GM12878 (cell line): ENCODE measurements around the gene FRMD8. TPM values are rescaled to one million over a fixed set of nuclear protein-coding genes. Genes with fewer than 3 reads are reported as not detected.
A peak's percentile ranks its signal among the peaks of the same experiment; 100 is the strongest.

ENCODE experiments used
- ATAC-seq: fragments of 200-7000 bp; cut with Tn5 transposase; 3 replicates; pipeline ENCODE4 v1.9.1; 2020; ENCODE audit warnings: mild to moderate bottlenecking, moderate library complexity
- BruUV-seq: library from RNA; stranded (reverse); fragments of 400-500 nt; replicated peaks from 2 replicates; lab custom pipeline; 2021; lab: Mats Ljungman, UMichigan
- CTCF ChIA-PET: fragments of 300-600 bp; sonication (Branson Sonifier 250); formaldehyde crosslinking; extraction: SDS; loops from one replicate; lab custom pipeline; 2021; ENCODE audit warnings: inconsistent platforms; lab: Yijun Ruan, JAX
- POLR2A ChIA-PET: fragments of 350-600 bp; formaldehyde crosslinking; extraction: SDS; loops from one replicate; lab custom pipeline; 2021; ENCODE audit warnings: inconsistent platforms; lab: Charles Lee
- RAD21 ChIA-PET: fragments of 300-600 bp; sonication (Branson Sonifier 250); formaldehyde crosslinking; loops from one replicate; lab custom pipeline; 2023; ENCODE audit warnings: antibody characterized with exemption; ENCODE audit not compliant: unreplicated experiment; lab: Charles Lee
- SMC1A ChIA-PET: fragments of 300-600 bp; sonication (Branson Sonifier 250); formaldehyde crosslinking; loops from one replicate; lab custom pipeline; 2023; ENCODE audit not compliant: unreplicated experiment, uncharacterized antibody; lab: Charles Lee
- DNase-seq: peaks from one replicate; pipeline ENCODE4 v3.0.0-alpha.2; 2011; ENCODE audit warnings: low read depth, low spot score
- FAIRE-seq: peaks from 3 replicates; lab custom pipeline; 2011; peaks lifted over from hg19 to GRCh38; lab: Jason Lieb, UNC
- H2AFZ ChIP-seq: 2 replicates; pipeline ENCODE4 v1.6.0; 2011; ENCODE audit warnings: low read depth, low read length, control low read depth; ENCODE audit not compliant: control insufficient read depth
- H3K27ac ChIP-seq: 2 replicates; pipeline ENCODE4 v1.5.1; 2011; ENCODE audit warnings: control low read depth; ENCODE audit not compliant: control insufficient read depth, insufficient read depth
- H3K27me3 ChIP-seq, 2 experiments: replicated peaks in 1 of 2; 2 replicates each; pipeline versions ENCODE4 v1.6.0 to v1.6.1; 2011; ENCODE audit warnings: low read length in 1 of 2; ENCODE audit not compliant: control insufficient read depth in 2 of 2, insufficient read depth in 2 of 2
- H3K36me3 ChIP-seq, 2 experiments: 2 replicates each; pipeline ENCODE4 v1.5.1; 2011; ENCODE audit warnings: low read length in 1 of 2; ENCODE audit not compliant: control insufficient read depth in 2 of 2, insufficient read depth in 2 of 2
- H3K4me1 ChIP-seq: 2 replicates; pipeline ENCODE4 v1.6.1; 2011; ENCODE audit warnings: mild to moderate bottlenecking, low read length, moderate library complexity, mixed read lengths; ENCODE audit not compliant: control insufficient read depth, insufficient read depth
- H3K4me2 ChIP-seq: 2 replicates; pipeline ENCODE4 v1.6.0; 2011; ENCODE audit warnings: control low read depth; ENCODE audit not compliant: control insufficient read depth, insufficient read depth
- H3K4me3 ChIP-seq: fragments of 200-600 bp; sonication (generic); 2 replicates; pipeline ENCODE4 v1.5.1; 2016
- H3K79me2 ChIP-seq: 2 replicates; pipeline ENCODE4 v1.6.0; 2011; ENCODE audit warnings: low read length; ENCODE audit not compliant: control insufficient read depth, insufficient read depth
- H3K9ac ChIP-seq: 2 replicates; pipeline ENCODE4 v1.8.0; 2011; ENCODE audit warnings: low read length, control low read depth, mixed read lengths; ENCODE audit not compliant: control insufficient read depth, insufficient read depth
- H3K9me3 ChIP-seq: replicated peaks from 3 replicates; pipeline ENCODE4 v1.5.1; 2011; ENCODE audit warnings: mild to moderate bottlenecking, low read length; ENCODE audit not compliant: control insufficient read depth, insufficient read depth
- H4K20me1 ChIP-seq: 2 replicates; pipeline ENCODE4 v1.6.0; 2011; ENCODE audit not compliant: control insufficient read depth, insufficient read depth
- CBFB ChIP-seq: IDR thresholded peaks from 2 replicates; pipeline ENCODE4 v1.6.1; 2016; ENCODE audit warnings: antibody characterized with exemption, low read depth
- EZH2 ChIP-seq: IDR thresholded peaks from 2 replicates; pipeline ENCODE4 v1.6.1; 2012; ENCODE audit warnings: low read depth, mild to moderate bottlenecking, control low read depth, inconsistent platforms, low read length, borderline replicate concordance; ENCODE audit not compliant: control insufficient read depth
- GATAD2B ChIP-seq: fragments of 450-650 bp; conservative IDR thresholded peaks from 2 replicates; pipeline ENCODE4 v1.6.1; 2017; ENCODE audit warnings: low read depth, mild to moderate bottlenecking, moderate library complexity
- HDGF ChIP-seq: fragments of 450-650 bp; IDR thresholded peaks from 2 replicates; pipeline ENCODE4 v1.6.1; 2016; ENCODE audit warnings: antibody characterized with exemption
- MAX ChIP-seq: IDR thresholded peaks from 2 replicates; pipeline ENCODE4 v1.6.1; 2012; ENCODE audit warnings: low read depth, low read length, improper control_type of control experiment
- MEF2A ChIP-seq: IDR thresholded peaks from 2 replicates; pipeline ENCODE4 v1.6.1; 2011; ENCODE audit warnings: low read depth, mild to moderate bottlenecking, low read length, moderate library complexity; ENCODE audit not compliant: insufficient read depth
- MTA2 ChIP-seq: fragments of 450-650 bp; IDR thresholded peaks from 2 replicates; pipeline ENCODE4 v1.6.1; 2016; ENCODE audit warnings: low read depth, mild to moderate bottlenecking, moderate library complexity
- MYC ChIP-seq: IDR thresholded peaks from 2 replicates; pipeline ENCODE4 v1.6.1; 2011; ENCODE audit warnings: mild to moderate bottlenecking, low read length, moderate library complexity, inconsistent platforms; ENCODE audit not compliant: insufficient read depth, insufficient replicate concordance, insufficient read length, severe bottlenecking
- NFXL1 ChIP-seq: fragments of 450-650 bp; IDR thresholded peaks from 2 replicates; pipeline ENCODE4 v1.6.1; 2017; ENCODE audit warnings: antibody characterized with exemption, mild to moderate bottlenecking, borderline replicate concordance
- NKRF ChIP-seq: fragments of 450-650 bp; conservative IDR thresholded peaks from 2 replicates; pipeline ENCODE4 v1.6.1; 2017; ENCODE audit warnings: mild to moderate bottlenecking, moderate library complexity
- POLR2AphosphoS2 ChIP-seq: IDR thresholded peaks from 2 replicates; pipeline ENCODE4 v1.6.1; 2011; ENCODE audit warnings: low read depth, mild to moderate bottlenecking, low read length, improper control_type of control experiment, moderate library complexity
- RAD51 ChIP-seq: fragments of 450-650 bp; IDR thresholded peaks from 2 replicates; pipeline ENCODE4 v1.6.1; 2016; ENCODE audit warnings: moderate library complexity, mild to moderate bottlenecking, inconsistent platforms
- SKIL ChIP-seq: fragments of 450-650 bp; IDR thresholded peaks from 2 replicates; pipeline ENCODE4 v1.6.1; 2017; ENCODE audit warnings: mild to moderate bottlenecking, low read depth, inconsistent platforms; ENCODE audit not compliant: poor library complexity, severe bottlenecking
- SMAD1 ChIP-seq: fragments of 450-650 bp; IDR thresholded peaks from 2 replicates; pipeline ENCODE4 v1.6.1; 2018; ENCODE audit warnings: mild to moderate bottlenecking, low read depth; ENCODE audit not compliant: partially characterized antibody
- SMARCA5 ChIP-seq: fragments of 450-650 bp; IDR thresholded peaks from 2 replicates; pipeline ENCODE4 v1.6.1; 2017; ENCODE audit warnings: mild to moderate bottlenecking
- SREBF2 ChIP-seq: IDR thresholded peaks from 2 replicates; pipeline ENCODE4 v1.6.1; 2012; ENCODE audit warnings: mild to moderate bottlenecking, low read length
- TAF1 ChIP-seq: IDR thresholded peaks from 2 replicates; pipeline ENCODE4 v1.6.1; 2011; ENCODE audit warnings: mild to moderate bottlenecking, low read depth, low read length, borderline replicate concordance
- TBL1XR1 ChIP-seq: IDR thresholded peaks from 2 replicates; pipeline ENCODE4 v1.6.1; 2012; ENCODE audit warnings: low read depth, low read length, improper control_type of control experiment
- ZSCAN29 ChIP-seq: fragments of 450-650 bp; IDR thresholded peaks from 2 replicates; pipeline ENCODE4 v1.6.1; 2017; ENCODE audit warnings: mild to moderate bottlenecking, moderate library complexity
- WGBS: methylation state at CpG from one replicate; pipeline ENCODE4 v1.1.6; 2016; ENCODE audit warnings: low lambda C conversion rate; ENCODE audit not compliant: insufficient replicate concordance, insufficient coverage; ENCODE audit errors: missing lambda C conversion rate; 5-methylcytosine and 5-hydroxymethylcytosine counted together
- in situ Hi-C: fragments of 300-500 bp; cut with MboI; formaldehyde crosslinking; loops from 9 replicates; pipeline ENCODE4 v1.14.3; 2018; ENCODE audit warnings: mixed read lengths
- intact Hi-C: fragments of 100-400 bp; cut with micrococcal nuclease; formaldehyde crosslinking; loops from one replicate; pipeline ENCODE4 v1.14.2; 2022; ENCODE audit not compliant: unreplicated experiment
- polyA plus RNA-seq, 11 experiments: library from polyadenylated mRNA; depleted of rRNA in 4 of 11; unstranded in 6 of 11; stranded (reverse) in 5 of 11; fragments of >200 nt; fragmentation: Nextera tagmentation in 4 of 11; fragmentation: Illumina TruSeq in 1 of 11; extraction: Ambion mirVana in 4 of 11; extraction: Trizol in 1 of 11; gene quantifications; 1 replicate in 1 of 11; 2 replicates in 10 of 11; pipeline versions ENCODE4 v1.2.1 to v1.2.3, GENCODE V29; 2011 to 2016; ENCODE audit warnings: inconsistent platforms in 2 of 11, missing spikeins in 2 of 11, low read depth in 1 of 11
- total RNA-seq, 4 experiments: library from RNA; depleted of rRNA in 3 of 4; stranded (reverse); fragments of >200 nt in 3 of 4; fragmentation: Illumina TruSeq in 1 of 4; extraction: Trizol in 1 of 4; gene quantifications; 2 replicates each; pipeline versions ENCODE4 v1.2.1 to v1.2.3, GENCODE V29; 2013 to 2021

Gene FRMD8
- total and polyA plus RNA-seq, 10 of the 15 experiments (the other 5 are each of a cell fraction or from before 2014, with no cell fraction given), result 8.3 to 69.4 (median 28.0) TPM

GRCh38 chr11:65430406-65431217, 44.2 kb downstream of the FRMD8 start:
- Histone ChIP-seq H4K20me1 (no peaks in the 10 kb centered on the region; the same call in 1 of the 2 replicates), H2AFZ (no peak overlapping the region), H3K9ac (peak overlapping the region; percentile 58), H3K9me3 (no peaks in the 10 kb centered on the region), H3K4me2 (peak overlapping the region; percentile 100), H3K27me3 (no peaks in the 10 kb centered on the region), H3K36me3 (peaks cover 0 to 9% of the 10 kb centered on the region in 2 experiments; a peak in 3 of 4 replicates), H3K27ac (peak overlapping the region; percentile 100), H3K79me2 (peaks cover 95% of the 10 kb centered on the region), H3K4me3 (peak overlapping the region; percentile 95), H3K4me1 (peaks cover 42% of the 10 kb centered on the region)
- POLR2A ChIA-PET, result interaction anchor here (0.5 to 2.5 kb wide), 7 partner anchors 11 to 68 kb away, joined by 3 to 21 read pairs (median 4); partner anchors contain the start of gene MALAT1
- SMC1A ChIA-PET, result interaction anchor here (0.8 to 1.6 kb wide), 7 partner anchors 9 to 69 kb away, joined by 3 to 11 read pairs (median 4); no protein-coding TSS in a partner anchor
- in situ Hi-C loops, result no loop called here
- ATAC-seq (peak; percentile 11), DNase-seq (no peak), FAIRE-seq (no peak)
- BruUV-seq, result TSS peak; percentile 79
- WGBS, result 9% methylated on average over 6 of the region's 6 CpGs
- RAD21 ChIA-PET, result interaction anchor here (1.1 to 1.6 kb wide), 7 partner anchors 10 to 68 kb away, joined by 3 to 11 read pairs (median 4); partner anchors contain the start of gene MALAT1
- intact Hi-C loops, result loop anchor here (1.0 to 2.0 kb wide), 2 partner anchors 11 to 14 kb away; no protein-coding TSS in a partner anchor
- CTCF ChIA-PET, result interaction anchor here (0.7 to 1.6 kb wide), 6 partner anchors 11 to 69 kb away, joined by 3 to 9 read pairs (median 4); no protein-coding TSS in a partner anchor
- TF ChIP-seq HDGF (no peak), TBL1XR1 (peak; percentile 9; the same call in 1 of the 2 replicates), POLR2AphosphoS2 (peak; percentile 57; the same call in 1 of the 2 replicates), RAD51 (no peak), MAX (0 out of 2 replicates have a peak, but pooled peaks have one; percentile 16), MYC (no peak), MEF2A (0 out of 2 replicates have a peak, but pooled peaks have one; percentile 9), SMARCA5 (no peak), GATAD2B (no peak), EZH2 (no peak), NFXL1 (no peak), SKIL (no peak), SREBF2 (no peak), TAF1 (no peak), MTA2 (no peak), SMAD1 (no peak), NKRF (no peak), CBFB (no peak), ZSCAN29 (no peak)
